NCI-H1930 (cell line): Measurements from ENCODE around the gene BAIAP2L1.
"Not testable (repeated sequence)": the region's sequence is repeated elsewhere in the genome, so short reads cannot be mapped to it uniquely, and the experiment has no call there.

Experiments used
- DNase-seq, 2 experiments: peaks; one replicate each; lab custom pipeline; 2025; lab: John Stamatoyannopoulos, UW

BAIAP2L1 gene

DNA sequence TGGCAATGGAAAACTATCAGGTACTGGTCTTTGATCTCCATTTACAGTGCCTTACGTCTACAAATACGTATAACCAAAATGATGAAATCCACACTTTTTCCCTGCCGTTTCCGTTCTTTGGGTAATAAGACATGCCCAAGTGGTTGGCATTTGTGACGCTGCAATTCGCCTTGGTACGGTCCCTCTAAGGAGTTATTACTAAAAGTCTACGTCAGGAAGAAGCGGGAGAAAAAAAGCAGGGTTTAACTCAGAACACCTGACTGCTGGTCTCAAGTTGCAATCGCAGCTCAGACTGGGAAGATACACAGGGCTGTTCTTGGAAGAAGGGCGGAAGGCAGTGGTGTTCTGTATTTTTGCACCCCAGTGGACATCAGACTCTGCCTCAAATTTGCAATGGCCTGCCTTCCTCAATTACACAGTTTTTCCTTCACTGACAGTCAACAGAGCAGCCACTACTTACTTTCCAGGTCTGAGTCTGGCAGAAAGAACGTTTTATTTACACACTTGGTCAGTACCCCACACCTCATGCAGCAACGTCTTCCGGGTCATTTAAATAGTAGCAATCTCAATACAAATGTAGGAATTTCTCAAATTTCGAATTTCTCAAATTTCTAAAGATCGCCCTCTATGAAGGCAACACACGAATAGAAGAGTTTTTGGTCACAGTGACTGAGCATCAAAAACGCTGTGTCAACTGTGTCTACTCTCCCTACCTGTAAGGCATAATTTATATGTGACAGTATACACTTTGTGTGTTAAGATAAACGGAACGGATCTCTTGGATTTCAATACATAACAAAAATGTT, 2.1 kb downstream of the BAIAP2L1 start:
- DNase-seq = peak in 1 of 2 experiments; percentile 22

- DNase-seq = peak in 1 of 2 experiments; percentile 35
These were observed 4.1 kb downstream of the BAIAP2L1 start for GRCh38 chr7:98396768-98397167.

DNA sequence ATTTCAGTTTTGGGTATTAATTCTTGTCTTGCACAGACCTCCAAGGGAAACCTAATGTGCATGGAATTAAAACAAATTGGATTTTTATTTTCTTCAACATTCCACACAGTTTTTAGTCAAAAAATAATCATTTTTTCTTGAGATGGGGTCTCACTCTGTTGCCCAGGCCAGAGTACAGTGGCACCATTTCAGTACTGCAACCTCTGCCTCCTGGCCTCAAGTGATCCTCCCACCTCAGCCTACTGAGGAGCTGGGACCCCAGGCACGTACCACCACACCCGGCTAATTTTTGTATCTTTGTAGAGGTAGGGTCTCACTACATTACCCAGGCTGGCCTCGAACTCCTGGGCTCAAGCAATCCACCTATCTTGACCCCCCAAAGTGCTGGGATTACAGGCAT, 4.9 kb downstream of the BAIAP2L1 start:
- no peak for DNase-seq

DNA sequence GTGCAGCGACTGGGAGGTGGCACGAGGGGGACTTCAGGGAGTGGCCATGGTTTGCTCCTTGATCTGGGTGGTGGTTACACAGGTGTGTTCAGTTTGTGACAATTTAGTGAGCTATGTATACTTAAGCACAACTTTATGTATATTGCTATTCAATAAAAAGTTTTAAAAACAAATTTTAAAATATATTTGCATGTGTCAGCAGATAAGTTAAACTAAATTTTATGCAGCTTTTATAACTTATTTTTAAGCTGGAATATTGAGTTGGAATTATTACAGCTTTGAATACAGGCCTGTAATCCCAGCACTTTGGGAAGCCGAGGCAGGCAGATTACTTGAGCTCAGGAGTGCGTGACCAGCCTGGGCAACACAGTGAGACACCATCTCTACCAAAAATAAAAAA, 5.4 kb downstream of the BAIAP2L1 start:
- DNase-seq = no peak

- DNase-seq = no peak
These were observed 6.5 kb downstream of the BAIAP2L1 start for GRCh38 chr7:98394377-98394836.

- DNase-seq = peak in 1 of 2 experiments; percentile 31
These were observed 13.2 kb downstream of the BAIAP2L1 start for GRCh38 chr7:98387544-98388226.

GRCh38 chr7:98387131-98387530, 13.8 kb downstream of the BAIAP2L1 start:
- DNase-seq = no peak

GRCh38 chr7:98385532-98385931, 15.4 kb downstream of the BAIAP2L1 start:
- not testable (repeated sequence) for DNase-seq

DNA sequence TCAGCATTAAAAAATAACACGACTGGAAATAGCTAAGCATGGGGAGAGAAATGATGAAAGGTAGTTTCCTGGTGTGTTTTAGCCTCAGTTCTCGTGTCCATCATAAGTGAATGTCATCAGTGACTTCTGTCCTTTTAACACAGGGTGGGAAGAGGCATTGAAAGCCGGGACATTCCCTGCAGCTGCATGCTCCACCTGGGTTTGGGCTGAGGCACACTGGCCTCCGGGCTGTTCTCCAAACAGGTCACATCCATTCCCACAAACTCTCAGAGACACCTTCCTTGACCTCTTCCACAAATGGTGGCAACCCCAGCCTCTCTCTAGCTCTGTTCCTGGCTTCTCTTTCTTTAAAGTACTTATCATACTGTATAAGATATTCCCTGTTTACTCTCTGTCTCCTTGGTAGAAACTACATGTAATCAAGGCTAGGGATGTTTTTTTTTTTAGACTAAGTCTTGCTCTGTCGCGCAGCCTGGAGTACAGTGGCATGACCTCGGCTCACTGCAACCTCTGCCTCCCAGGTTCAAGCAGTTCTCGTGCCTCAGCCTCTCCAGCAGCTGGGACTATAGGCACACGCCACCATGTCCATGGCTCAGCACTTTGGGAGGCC, 22.6 kb downstream of the BAIAP2L1 start:
- DNase-seq = no peak

DNA sequence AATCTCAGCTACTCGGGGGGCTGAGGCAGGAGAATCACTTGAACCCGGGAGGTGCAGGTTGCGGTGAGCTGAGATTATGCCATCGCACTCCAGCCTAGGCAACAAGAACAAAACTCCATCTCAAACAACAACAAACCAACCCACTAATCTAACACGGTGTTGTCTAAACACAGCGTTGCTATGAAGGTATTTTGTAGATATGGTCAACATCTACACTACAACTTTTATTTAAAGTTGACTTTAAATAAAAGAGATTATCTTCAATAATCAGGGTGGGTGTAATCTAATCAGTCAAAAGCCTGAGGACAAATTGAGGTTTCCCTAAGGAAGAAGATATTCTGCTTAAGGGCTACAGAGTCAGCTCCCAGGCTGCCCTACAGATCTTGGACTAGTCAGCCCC, 24.2 kb downstream of the BAIAP2L1 start:
- DNase-seq = no peak

DNA sequence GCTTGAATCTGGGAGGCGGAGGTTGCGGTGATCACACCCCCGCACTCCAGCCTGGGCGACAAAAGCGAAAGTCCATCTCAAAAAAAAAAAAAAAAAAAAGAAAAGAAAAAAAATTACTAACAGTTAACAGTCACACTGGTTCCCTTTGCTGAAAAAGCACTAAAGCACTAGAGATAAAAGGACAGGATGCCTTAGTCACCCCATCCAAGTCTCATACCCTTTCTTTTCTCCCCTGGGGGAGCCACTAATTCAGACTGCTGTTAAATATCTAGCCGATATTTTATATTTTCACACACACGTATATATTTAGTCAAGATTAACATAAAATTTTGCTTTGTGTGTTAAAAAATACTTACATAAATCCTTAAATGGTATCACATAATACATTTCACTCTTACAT, 25.2 kb downstream of the BAIAP2L1 start:
- DNase-seq = no peak

- no peak for DNase-seq
These were observed 26.6 kb downstream of the BAIAP2L1 start for GRCh38 chr7:98374285-98374680.

DNA sequence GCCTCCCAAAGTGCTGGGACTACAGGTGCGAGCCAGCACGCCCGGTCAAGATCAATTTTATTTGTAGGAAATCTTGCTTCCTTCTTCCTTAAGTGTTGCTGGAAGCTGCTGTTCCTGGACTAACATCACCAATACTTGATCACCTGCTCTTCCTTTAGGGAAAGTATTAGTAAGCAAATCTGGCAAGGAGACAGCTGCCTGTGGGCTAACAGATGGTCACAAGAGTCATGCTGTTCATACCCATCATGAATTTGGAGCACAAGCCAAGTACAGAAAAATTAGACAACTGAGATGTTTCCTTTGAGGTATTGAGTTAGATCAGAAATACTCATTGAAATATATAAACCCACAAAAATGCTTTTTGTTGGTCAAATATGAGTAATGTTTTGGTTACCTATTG, 27.9 kb downstream of the BAIAP2L1 start:
- DNase-seq = no peak

GRCh38 chr7:98369726-98370125, 31.2 kb downstream of the BAIAP2L1 start:
- no peak for DNase-seq

GRCh38 chr7:98368716-98369115, 32.2 kb downstream of the BAIAP2L1 start:
- no peak for DNase-seq

- no peak for DNase-seq
These were observed 34.3 kb downstream of the BAIAP2L1 start for GRCh38 chr7:98366562-98366938.

- DNase-seq = no peak
These were observed 34.9 kb downstream of the BAIAP2L1 start for GRCh38 chr7:98365863-98366561.

GRCh38 chr7:98364220-98364619, 36.7 kb downstream of the BAIAP2L1 start:
- no peak for DNase-seq

DNA sequence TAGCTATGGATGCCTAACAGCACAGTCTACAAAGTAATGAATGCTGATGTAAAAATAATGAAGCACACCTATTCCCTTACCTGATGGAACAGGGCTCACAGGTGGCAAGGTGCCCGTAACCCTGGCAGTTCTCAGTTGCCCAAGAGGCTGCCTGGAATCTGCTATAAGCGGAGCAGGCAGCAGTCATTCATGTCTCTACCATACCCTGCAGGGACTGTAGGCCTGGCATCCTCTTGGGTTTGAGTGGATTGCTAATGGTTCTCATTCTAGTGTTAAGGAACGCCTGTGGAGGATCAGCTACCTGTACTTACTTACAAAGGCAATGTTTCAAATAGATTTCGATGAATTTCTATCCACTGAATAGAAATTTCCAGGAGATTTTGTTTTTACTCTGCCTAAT, 38.4 kb downstream of the BAIAP2L1 start:
- no peak for DNase-seq

DNA sequence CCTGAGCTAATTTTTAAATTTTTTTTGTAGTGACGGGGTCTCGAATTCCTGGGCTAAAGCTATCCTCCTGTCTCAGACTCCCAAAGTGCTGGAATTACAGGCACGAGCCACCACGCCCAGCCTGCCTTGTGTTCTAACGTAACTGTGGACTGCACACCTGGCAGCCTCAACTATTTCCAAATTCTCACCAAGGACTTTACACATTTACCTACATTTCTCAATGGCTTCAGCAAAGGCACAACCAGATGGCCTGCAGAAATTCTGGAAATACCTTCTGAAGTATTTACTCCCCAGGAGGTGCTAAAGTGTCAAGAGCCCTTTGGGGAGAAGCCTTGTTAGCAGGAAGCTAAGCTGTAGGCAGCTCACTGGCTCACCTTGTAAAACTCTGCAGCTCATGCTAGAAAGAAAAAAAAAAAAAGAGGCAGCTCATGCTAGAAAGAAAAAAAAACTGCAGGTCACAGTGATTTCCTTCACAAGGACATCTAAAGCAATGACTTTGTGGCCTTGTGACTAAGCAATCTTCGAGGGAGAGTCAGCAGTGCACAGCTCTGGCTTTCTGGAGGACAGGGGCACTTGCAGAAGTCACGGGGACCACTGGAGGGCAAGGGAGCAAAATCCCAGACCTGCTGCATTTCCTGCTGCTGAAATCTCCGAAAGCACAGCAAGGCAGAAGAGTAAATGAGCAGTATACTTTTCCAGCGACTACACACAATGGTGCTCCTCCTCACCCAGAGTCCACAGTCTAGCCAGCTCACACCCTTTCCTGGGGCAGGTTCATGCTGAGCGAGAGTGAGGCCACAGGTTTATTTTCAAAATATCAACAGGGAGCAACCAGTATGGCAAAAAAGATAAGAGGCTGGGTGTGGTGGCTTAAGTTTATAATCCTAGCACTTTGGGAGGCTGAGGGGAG, 40.4 kb downstream of the BAIAP2L1 start:
- DNase-seq = no peak

- no peak for DNase-seq
These were observed 41.5 kb downstream of the BAIAP2L1 start for GRCh38 chr7:98359395-98359794.
